ENCODE results near the gene CACHD1.

DNA sequence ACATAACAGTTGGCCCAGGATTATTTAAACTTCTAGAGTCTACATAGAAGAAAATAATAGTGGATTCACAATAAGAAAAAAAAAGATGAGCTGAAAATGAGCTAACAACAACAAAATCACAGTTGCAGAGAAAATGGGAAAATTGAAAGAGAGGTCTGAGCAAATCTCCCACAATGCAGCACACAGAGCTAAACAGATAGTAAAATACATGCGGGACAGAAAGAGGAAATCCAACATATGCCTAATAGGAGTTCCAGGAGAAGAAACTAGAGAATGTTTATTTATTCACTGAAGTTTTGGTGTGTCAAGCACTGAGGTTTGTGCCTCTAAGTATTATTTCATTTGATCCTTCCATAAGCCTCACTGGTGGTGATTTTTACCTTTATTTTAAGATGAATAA is 45.5 kb upstream of the CACHD1 start:
- TF ChIP-seq POLR2AphosphoS5 (IDR thresholded peaks at IDR 0.05; ENCODE audit: low read depth, low read length) (no peak), CTCF (IDR thresholded peaks at IDR 0.05) (no peak)
